HG03460 (cell line): ENCODE measurements around the gene PLEKHM2.
"Not testable (repeated sequence)": the region's sequence is repeated elsewhere in the genome, so short reads cannot be mapped to it uniquely, and the experiment has no call there.

ENCODE experiments used
- ATAC-seq: cut with Tn5 transposase; IDR thresholded peaks from one replicate; pipeline ENCODE4 v1.9.1; 2021; ENCODE audit not compliant: unreplicated experiment

Gene PLEKHM2, protein sequence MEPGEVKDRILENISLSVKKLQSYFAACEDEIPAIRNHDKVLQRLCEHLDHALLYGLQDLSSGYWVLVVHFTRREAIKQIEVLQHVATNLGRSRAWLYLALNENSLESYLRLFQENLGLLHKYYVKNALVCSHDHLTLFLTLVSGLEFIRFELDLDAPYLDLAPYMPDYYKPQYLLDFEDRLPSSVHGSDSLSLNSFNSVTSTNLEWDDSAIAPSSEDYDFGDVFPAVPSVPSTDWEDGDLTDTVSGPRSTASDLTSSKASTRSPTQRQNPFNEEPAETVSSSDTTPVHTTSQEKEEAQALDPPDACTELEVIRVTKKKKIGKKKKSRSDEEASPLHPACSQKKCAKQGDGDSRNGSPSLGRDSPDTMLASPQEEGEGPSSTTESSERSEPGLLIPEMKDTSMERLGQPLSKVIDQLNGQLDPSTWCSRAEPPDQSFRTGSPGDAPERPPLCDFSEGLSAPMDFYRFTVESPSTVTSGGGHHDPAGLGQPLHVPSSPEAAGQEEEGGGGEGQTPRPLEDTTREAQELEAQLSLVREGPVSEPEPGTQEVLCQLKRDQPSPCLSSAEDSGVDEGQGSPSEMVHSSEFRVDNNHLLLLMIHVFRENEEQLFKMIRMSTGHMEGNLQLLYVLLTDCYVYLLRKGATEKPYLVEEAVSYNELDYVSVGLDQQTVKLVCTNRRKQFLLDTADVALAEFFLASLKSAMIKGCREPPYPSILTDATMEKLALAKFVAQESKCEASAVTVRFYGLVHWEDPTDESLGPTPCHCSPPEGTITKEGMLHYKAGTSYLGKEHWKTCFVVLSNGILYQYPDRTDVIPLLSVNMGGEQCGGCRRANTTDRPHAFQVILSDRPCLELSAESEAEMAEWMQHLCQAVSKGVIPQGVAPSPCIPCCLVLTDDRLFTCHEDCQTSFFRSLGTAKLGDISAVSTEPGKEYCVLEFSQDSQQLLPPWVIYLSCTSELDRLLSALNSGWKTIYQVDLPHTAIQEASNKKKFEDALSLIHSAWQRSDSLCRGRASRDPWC

DNA sequence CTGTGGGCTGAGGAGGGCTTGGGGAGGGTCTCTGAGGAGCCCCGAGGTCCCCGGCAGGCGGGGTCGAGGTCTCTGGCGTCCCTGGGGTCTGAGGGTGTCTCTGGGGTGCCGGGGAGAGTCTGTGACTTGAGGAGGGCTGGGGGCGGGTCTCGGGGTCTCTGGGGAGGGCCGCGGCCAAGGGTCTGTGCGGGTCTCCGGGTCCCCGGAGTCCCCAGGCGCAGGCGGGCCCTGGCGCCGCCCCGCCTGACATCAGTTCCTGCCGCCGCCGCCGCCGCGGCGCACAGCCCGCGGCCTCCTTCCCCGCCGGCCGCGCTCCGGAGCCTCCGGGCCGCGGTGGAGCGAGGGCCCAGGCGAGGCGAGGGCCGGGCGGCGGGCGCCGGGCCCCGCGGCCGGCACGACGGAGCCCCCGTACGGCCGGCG is at the start of gene PLEKHM2:
TSS of gene PLEKHM2 (plus strand) at position 279 of the 420 bp plus-strand sequence. CDS start 239 bp downstream, outside the sequence.
- no peak for ATAC-seq

DNA sequence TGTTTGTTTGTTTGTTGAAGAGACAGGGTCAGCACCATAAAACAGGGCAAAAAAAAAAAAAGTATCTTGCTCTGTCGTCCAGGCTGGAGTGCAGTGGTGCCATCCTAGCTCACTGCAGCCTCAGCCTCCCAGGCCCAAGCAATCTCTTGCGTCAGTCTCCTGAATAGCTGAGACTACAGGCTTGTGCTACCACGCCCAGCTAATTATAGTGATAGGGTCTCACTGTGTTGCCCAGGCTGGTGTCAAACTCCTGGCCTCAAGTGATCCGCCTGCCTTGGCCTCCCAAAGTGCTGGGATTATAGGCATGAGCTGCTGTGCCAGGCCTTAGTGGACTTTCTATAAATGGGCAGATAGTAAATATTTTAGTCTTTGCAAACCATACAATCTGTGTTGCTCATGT is 47.7 kb upstream of the PLEKHM2 start:
- no peak for ATAC-seq

DNA sequence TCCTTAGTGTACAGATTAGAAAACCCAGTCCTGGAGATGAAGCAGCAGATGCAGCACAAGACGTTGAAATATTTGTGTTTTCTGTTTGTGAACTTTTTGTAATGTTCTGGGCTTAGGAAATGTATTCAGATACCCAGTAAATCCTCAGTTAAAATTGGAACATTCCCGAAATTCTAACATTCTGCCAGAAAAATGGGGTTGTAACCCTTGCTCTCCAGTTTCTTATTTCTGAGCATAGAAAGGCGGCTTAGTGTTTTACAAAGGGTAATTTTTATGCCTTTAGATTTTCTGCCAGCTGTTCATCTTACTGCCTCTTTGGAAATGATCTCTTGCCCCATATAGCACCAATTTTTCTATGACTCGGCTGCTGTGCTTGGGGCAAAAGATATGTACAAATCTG is 46.3 kb upstream of the PLEKHM2 start:
- no peak for ATAC-seq

DNA sequence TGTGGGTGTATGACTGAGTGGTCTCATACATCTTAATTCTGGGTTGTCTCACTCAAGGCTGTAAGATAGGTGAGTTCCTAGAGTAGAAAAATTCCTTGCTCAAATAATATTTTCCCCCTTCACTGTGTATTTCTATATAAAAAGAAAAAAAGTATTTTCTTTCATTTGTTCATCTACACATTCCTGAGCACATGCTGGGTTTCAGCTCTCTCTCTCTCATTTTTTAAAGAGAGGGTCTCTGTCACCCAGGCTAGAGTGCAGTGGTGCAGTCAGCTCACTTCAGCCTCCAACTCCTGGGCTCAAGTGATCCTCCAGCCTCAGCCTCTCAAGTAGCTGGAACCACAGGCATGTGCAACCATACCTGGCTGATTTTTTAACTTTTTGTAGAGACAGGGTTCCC is 44.9 kb upstream of the PLEKHM2 start:
- ATAC-seq: no peak

DNA sequence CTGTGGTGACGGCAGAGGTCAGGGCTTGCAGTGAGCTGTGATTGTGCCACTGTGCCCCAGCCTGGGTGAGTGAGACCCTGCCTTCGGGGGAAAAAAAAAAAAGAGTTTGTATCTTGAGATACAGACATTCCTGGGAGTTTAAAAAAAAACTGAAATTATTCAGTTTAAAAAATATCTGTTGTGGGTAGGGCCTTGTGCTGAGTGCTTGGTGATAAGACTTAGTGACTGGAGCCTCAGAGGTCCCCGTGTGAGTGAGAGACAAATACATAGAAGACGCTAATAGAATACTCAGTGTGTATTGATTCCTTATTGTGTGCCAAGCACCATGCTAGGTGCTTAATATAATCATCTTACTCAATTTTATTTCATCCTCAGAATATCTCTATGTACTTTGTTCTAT is 44.2 kb upstream of the PLEKHM2 start:
- no peak for ATAC-seq

DNA sequence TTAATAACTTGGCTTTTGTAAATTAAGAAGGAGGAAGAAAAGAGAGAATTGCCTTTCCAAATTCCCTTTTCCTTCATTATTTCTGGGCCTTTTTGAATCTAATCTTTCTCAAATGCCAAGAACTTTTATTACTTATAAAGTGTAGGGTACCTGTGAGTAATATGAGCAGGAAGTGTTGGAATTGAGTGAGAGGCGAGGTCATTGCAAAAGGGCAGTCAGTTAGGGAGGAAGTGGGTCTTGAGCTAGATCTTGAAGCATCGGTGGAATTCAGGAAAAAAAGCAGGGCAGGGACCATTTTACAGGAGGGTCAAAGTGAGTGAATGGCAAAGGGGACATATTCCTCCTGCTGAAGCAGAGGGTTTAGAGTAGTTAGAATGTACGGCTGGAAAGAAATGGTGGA is 43.5 kb upstream of the PLEKHM2 start:
- ATAC-seq: no peak

DNA sequence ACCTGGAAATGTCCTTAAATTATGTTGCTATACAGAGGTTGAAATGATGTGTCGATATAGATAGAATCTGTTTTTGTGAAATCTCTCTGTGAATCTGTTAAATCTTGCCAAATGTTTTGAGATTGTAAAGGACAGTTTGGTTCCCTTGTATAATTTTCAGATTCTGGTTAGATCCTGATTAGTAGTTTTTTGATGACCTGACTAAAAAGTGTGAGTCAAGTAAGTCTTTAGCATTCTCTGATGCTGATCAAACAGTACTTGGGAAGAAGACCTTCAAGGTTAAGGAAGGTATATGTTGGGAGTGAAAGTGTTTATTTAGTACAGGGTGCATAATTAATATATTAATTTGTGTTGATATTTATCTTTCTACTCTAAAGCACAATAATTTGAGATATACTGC is 34.2 kb upstream of the PLEKHM2 start:
- ATAC-seq: no peak

DNA sequence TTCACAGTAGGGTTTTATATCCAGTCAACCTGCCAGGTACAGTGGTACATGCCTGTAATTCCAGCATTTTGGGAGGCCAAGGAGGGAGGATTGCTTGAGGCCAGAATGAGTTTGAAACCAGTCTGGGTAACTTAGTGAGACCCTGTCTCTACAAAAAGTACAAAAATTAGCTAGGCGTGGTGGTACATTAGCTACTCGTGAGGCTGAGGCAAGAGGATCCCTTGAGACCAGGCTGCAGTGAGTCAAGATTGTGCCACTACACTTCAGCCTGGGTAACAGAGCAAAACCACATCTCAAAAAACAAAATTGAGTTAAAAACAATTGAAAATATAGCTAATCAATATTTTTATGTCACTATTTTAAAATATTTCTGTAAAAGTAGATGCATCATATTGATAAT is 33.7 kb upstream of the PLEKHM2 start:
- ATAC-seq: no peak

DNA sequence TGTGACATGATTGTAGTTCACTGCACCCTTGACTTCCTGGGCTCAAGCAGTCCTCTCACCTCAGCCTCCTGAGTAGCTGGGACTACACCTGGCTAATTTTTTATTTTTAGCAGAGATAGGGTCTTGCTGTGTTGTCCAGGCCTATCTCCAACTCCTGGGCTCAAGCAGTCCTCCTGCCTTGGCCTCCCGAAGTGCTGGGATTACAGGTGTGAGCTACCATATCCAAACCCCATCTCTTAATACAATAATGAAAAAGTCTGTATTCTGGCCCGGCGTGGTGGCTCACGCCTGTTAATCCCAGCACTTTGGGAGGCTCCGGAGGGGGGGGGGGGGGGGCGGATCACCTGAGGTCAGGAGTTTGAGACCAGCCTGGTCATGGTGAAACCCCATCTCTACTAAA is 32.0 kb upstream of the PLEKHM2 start:
- ATAC-seq: not testable (repeated sequence)

DNA sequence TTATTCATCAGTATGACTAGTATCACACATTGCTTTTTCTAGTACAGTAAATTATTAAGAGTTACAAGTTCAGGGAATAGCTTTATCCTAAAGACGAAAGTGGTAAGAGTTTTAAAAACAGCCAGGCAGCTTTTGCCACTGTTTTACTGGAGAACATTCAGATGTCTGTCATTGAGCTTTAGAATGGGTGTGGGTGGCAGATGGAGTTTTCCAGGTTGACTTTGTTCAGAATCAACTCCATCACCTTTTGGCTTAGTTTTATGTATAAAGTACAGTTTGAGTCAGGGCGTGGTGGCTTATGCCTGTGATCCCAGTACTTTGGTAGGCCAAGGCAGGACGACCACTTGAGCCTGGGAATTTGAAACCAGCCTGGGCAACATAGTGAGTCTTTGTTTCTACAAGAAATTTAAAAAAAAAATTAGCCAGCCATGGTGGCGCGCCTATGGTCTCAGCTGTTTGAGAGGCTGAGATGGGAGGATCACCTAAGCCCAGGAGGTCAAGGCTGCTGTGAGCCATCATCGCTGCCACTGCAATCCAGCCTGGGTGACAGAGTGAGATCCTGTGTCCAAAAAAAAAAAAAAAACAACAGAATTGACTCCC is 29.9 kb upstream of the PLEKHM2 start:
- ATAC-seq: no peak

DNA sequence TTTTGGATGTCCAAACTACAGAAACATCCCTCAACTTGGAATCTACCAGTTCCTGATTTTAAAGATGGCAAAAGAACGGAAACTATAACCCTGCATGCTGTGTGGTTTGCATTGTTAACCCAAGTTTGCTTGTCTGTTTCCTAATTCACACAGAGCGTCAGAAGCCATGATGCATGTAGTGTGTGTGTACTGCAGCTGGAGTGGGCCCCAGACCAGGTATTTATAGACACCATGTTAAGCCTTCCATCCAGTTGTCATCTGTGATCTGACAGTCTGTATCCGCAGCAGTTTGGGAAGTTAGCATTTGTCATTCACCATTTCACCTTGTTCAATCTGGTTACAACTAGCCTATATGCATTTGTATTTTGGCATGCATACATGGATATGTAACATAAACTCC is 27.7 kb upstream of the PLEKHM2 start:
- ATAC-seq: no peak

DNA sequence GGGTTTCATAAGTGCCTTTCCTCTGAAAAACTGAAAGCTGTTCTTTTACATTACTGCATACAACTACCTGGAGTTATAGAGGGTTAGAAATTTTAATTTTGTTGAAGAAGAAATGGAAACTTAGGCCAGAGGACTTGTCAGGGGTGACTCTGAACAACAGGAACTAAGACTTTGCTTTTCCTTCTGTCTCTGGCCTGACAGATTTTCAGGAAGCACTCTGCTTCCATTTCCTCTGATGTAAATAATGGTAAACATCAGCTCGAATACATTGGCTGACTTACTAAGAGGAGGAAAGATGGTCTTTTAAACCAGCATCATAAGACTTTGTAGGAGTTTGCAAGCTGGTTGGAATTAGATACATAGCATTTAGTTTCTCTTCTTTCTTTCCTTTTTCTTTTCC is 27.1 kb upstream of the PLEKHM2 start:
- no peak for ATAC-seq

DNA sequence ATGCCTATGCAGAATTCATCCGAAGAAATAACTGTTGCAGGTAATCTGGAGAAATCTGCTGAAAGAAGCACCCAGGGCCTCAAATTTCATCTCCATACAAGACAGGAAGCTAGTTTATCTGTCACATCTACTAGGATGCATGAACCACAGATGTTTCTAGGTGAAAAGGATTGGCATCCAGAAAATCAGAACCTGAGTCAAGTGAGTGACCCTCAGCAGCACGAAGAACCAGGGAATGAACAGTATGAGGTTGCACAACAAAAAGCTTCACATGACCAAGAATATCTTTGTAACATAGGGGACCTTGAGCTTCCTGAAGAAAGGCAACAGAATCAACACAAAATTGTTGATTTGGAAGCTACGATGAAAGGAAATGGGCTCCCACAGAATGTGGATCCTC is 24.0 kb upstream of the PLEKHM2 start:
- ATAC-seq: no peak

DNA sequence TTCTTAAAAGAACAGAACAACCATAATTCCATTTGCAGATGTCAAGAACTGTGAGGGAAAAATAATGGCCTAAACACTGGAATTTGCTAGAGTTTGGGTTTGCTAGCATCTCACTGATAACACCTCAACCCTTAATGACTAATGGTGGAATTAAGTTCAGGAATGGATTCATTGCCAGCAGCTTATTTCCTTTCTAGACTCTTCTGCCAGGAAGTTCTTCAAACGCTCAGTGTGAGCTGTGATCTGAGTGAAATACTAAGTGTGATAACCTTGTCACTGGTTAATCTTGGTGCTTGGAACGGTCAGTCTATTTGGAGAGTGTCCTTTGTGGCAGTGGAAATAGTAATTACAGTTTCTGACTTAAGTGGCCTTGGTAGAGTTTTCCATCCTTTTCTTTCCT is 21.6 kb upstream of the PLEKHM2 start:
- no peak for ATAC-seq

DNA sequence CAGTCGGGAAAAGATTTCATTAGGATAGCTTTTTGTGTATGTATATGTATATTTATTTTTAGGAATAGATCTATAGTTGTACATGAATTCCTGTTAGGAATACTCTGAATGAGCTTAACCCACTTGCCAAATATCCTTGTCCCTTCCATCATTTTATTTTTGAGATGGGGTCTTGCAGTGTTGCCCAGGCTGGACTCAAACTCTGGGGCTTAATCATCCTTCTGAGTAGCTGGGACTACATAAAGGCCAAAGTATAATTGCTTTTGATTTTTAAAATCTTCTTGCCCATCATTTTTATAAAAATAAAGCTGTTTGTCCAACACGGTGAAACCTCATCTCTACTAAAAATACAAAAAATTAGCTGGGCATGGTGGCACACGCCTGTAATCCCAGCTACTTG is 20.2 kb upstream of the PLEKHM2 start:
- no peak for ATAC-seq

DNA sequence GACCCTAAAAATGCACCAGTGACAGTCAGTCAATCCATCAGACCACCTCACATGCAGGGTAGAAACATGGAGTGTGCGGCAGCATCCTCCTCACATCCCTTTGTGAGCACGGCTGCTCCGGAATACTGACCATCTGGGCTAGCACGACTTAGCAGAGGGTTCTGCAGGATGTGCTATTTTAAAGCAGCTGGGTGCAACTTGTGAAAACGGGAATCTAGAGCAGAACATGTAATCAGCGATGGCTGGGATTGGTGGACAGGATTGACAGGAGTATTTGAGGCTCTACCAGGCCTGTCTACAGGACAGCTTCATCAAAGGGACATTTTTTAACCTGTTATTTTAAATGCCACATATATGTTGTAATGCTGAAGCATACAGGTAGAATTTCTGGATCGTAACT is 16.8 kb upstream of the PLEKHM2 start:
- no peak for ATAC-seq

DNA sequence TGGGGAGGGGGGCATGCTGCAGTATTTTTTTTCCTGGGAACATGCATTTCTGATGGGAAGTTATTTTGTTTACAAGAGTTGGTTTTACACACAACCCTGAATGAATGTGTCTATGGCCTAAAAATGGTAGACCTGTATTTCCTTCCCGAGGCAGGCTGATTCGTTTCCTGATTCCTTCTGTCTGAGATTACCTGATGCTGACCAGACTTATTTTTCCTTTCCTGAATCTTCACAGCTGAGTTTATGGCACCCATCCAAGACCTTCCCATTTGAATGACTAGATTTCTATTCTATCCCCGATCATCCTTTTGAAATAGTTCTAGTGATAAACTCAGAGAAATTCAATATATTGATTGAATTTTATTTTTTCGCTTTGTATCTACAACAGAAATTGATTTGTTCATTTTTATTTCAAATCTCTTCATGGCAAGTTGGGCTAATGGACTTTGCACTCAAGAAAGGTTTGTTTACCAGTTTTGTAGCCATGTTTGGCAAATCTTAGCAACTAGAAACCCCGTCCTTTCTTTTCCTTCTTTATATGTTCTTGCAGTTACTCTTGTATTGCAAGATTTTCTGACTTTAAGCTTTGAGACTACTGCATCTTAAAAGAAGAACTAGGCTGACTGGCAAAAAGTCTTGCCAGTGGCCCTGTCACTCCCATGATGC is 15.9 kb upstream of the PLEKHM2 start:
- no peak for ATAC-seq

DNA sequence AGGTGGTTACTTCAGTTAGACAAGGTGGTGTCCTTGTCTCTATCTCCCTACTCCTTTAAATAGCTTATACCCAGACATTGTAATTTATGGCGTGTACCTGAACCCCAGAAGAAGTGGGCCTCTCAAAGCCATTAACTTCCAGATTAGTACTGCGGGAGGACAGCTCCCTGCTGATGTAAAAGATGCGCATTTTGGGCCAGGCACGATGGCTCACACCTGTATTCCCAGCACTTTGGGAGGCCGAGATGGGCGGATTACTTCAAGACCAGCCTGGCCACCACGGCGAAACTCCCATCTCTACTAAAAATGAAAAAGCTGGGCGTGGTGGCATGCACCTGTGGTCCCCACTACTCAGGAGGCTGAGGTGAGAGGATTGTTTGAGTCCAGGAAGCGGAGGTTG is 15.0 kb upstream of the PLEKHM2 start:
- ATAC-seq: no peak

DNA sequence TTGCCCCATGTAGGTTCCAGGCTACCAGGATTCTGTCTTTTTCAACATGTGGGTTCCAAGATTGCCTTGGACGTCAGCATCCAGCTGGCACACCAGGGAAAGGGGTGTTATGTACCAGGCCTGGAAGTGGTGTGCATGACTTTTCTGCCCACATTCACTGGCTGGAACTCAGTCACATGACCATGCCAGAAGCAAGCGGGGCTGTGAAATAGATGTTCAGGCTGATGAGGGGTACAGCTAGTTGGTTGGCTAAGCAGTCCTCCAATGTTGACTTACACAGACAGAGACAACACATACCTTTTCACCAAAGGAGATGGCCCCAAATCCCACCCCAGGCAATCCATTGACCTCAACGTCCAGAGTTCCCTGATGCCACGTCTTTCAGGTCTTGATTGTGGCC is 14.3 kb upstream of the PLEKHM2 start:
- ATAC-seq: no peak

DNA sequence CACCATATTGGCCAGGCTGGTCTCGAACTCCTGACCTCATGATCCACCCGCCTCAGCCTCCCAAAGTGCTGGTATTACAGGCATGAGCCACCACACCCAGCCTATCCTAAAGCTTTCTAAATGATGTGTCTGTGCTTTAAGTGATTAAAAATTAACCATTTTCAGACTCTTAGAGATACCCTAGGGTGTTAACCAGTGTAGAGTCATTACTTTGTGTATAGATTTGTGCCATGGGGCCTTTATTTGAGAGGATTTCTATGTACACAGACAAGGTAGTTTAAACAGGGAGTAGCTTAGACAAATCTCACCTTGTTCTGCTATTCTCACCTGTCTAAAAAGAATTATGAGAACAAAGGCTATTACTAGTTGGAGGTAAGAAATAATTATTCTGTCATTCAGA is 12.7 kb upstream of the PLEKHM2 start:
- no peak for ATAC-seq
